Tibial artery (tissue), 4 donors: Measurements from ENCODE around the gene RHEB.

ENCODE experiments used
- DNase-seq, 2 donors: peaks; one replicate each; pipeline ENCODE4 v3.0.0-alpha.2; 2019
- H3K27ac ChIP-seq, 2 donors: fragments of 200-600 bp; sonication (generic) in 1 of 2; 1 replicate in 1 of 2; 2 replicates in 1 of 2; pipeline ENCODE4 v1.5.1; 2018 to 2019; ENCODE audit warnings: mild to moderate bottlenecking in 1 of 2
- H3K27me3 ChIP-seq, 2 donors: fragments of 200-600 bp; sonication (generic) in 1 of 2; one replicate each; pipeline versions ENCODE4 v1.5.1 to v1.6.0; 2016 to 2019
- H3K36me3 ChIP-seq, 3 donors: fragments of 200-600 bp; sonication (generic) in 2 of 3; one replicate each; pipeline ENCODE4 v1.5.1; 2016 to 2019; ENCODE audit warnings: mild to moderate bottlenecking in 2 of 3
- H3K4me1 ChIP-seq, 4 donors: fragments of 200-600 bp; sonication (generic) in 2 of 4; 1 replicate in 3 of 4; 2 replicates in 1 of 4; pipeline ENCODE4 v1.5.1; 2016 to 2019
- H3K4me3 ChIP-seq, 2 donors: fragments of 200-600 bp; sonication (generic) in 1 of 2; 1 replicate in 1 of 2; 2 replicates in 1 of 2; pipeline ENCODE4 v1.5.1; 2018 to 2019; ENCODE audit warnings: mild to moderate bottlenecking in 2 of 2
- H3K9me3 ChIP-seq, 3 donors: fragments of 200-600 bp; sonication (generic) in 1 of 3; one replicate each; pipeline ENCODE4 v1.5.1; 2016 to 2019
- intact Hi-C: fragments of 100-400 bp; cut with DNase I; formaldehyde crosslinking; loops from one replicate; pipeline ENCODE4 v1.15.0; 2023; ENCODE audit warnings: low total_unique reads
- TF ChIP-seq, protein P1 (sequence below), 2 experiments: fragments of 200-600 bp in 1 of 2; fragments of 450-650 bp in 1 of 2; IDR thresholded peaks; one replicate each; pipeline ENCODE4 v1.5.1; 2017 to 2019; ENCODE audit warnings: antibody characterized with exemption in 2 of 2, mild to moderate bottlenecking in 1 of 2, moderate library complexity in 1 of 2

RHEB gene

DNA sequence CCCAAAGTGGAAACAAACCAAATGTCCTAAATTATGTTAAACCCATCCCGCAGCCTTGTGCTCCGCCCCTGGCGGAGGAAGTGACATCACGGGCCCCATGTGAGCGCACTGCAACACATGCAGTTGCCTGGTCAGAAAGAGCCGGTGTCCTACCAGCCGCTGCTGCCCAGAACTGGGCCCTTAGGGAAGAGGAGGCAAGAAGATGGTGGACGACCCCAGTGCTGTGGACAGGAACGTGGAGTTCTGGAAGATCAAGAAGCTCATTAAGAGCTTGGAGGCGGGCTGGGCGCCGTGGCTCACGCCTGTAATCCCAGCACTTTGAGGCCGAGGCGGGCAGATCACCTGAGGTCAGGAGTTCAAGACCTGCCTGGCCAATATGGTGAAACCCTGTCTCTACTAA, 18.0 kb downstream of the RHEB start:
- H3K36me3 ChIP-seq, result no peaks in the 10 kb centered on the region
- TF ChIP-seq, protein P1, sequence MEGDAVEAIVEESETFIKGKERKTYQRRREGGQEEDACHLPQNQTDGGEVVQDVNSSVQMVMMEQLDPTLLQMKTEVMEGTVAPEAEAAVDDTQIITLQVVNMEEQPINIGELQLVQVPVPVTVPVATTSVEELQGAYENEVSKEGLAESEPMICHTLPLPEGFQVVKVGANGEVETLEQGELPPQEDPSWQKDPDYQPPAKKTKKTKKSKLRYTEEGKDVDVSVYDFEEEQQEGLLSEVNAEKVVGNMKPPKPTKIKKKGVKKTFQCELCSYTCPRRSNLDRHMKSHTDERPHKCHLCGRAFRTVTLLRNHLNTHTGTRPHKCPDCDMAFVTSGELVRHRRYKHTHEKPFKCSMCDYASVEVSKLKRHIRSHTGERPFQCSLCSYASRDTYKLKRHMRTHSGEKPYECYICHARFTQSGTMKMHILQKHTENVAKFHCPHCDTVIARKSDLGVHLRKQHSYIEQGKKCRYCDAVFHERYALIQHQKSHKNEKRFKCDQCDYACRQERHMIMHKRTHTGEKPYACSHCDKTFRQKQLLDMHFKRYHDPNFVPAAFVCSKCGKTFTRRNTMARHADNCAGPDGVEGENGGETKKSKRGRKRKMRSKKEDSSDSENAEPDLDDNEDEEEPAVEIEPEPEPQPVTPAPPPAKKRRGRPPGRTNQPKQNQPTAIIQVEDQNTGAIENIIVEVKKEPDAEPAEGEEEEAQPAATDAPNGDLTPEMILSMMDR (IDR thresholded peaks at IDR 0.05), result no peak
- DNase-seq, result no peak
- H3K9me3 ChIP-seq, result no peaks in the 10 kb centered on the region
- no peak overlapping the region for H3K4me3 ChIP-seq
- H3K4me1 ChIP-seq, result peaks cover 0 to 71% (median 14%) of the 10 kb centered on the region in 4 donors
- H3K27ac ChIP-seq, result no peak overlapping the region
- H3K27me3 ChIP-seq, result no peaks in the 10 kb centered on the region
- intact Hi-C loops, result no loop called here

DNA sequence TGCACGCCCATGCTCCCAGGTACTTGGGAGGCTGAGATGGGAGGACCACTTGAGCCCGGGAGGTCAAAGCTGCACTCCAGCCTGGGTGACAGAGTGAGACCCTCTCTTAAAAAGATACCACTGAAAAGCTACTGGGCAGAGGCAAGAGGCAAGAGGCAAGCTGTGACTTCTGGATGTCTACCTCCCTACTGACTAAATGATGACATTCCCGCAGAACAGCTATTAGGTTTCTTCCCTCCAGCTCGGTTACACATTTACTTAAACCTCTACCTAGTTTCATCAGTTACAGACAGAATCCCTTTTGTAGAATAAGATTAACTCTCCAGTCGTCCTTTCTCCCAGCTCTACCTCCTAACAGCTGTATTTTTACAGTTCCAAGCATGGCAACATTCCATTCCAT, 21.2 kb downstream of the RHEB start:
- no peaks in the 10 kb centered on the region for H3K9me3 ChIP-seq
- no peak overlapping the region for H3K4me3 ChIP-seq
- H3K36me3 ChIP-seq, result no peaks in the 10 kb centered on the region
- H3K4me1 ChIP-seq, result peaks cover 0 to 74% (median 28%) of the 10 kb centered on the region in 4 donors
- DNase-seq, result no peak
- intact Hi-C loops, result no loop called here
- no peaks in the 10 kb centered on the region for H3K27me3 ChIP-seq
- TF ChIP-seq, protein P1 (IDR thresholded peaks at IDR 0.05), result no peak
- H3K27ac ChIP-seq, result no peak overlapping the region

DNA sequence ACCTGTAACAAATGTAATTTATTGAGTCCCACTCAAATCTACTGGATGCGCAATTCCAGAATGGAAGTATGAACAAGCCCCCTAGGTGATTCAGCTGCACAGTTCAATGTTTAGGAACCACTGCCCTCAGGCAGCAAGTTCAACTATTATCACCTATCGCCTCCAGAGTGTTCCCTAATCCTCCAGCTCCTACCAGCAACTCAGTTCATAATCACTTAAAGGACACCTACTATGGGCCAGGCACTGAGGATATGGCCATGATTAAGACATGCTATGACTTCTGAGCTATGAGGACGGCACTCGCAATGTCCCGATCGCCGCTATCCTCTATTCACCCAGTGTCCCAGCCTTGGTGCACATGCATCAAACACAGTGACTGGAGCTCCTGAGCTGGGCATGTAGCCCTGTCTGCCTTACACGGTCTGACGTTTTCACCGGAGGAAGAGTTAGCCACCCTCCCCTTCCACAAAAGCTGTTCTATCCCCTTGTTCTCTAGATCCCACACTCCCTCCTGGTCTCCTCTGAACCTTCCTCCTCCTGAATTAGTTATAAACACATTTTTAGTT, 22.3 kb downstream of the RHEB start:
- Histone ChIP-seq H3K4me1 (peaks cover 0 to 73% (median 35%) of the 10 kb centered on the region in 4 donors), H3K27me3 (no peaks in the 10 kb centered on the region), H3K27ac (no peak overlapping the region), H3K9me3 (no peaks in the 10 kb centered on the region), H3K4me3 (no peak overlapping the region), H3K36me3 (no peaks in the 10 kb centered on the region)
- intact Hi-C loops, result no loop called here
- TF ChIP-seq, protein P1 (IDR thresholded peaks at IDR 0.05), result no peak
- no peak for DNase-seq

DNA sequence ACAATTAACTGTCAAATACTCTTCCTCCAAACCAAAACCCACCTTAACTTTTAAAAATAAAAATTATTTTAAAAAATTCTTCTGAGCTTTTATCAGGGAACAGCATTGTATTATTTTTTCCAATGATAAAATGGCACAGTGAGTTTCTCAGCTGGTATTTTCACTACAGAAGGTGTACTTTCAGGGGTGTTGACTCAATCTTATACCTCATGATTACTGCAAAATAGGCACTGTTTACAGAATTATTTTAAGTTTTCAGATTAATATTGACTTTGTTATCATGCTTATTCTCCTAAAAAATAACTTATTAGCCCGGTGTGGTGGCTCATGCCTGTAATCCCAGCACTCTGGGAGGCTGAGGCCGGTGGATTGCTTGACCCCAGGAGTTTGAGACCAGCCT, 24.3 kb downstream of the RHEB start:
- peaks cover 0 to 83% (median 41%) of the 10 kb centered on the region in 4 donors for H3K4me1 ChIP-seq
- TF ChIP-seq, protein P1 (IDR thresholded peaks at IDR 0.05), result no peak

DNA sequence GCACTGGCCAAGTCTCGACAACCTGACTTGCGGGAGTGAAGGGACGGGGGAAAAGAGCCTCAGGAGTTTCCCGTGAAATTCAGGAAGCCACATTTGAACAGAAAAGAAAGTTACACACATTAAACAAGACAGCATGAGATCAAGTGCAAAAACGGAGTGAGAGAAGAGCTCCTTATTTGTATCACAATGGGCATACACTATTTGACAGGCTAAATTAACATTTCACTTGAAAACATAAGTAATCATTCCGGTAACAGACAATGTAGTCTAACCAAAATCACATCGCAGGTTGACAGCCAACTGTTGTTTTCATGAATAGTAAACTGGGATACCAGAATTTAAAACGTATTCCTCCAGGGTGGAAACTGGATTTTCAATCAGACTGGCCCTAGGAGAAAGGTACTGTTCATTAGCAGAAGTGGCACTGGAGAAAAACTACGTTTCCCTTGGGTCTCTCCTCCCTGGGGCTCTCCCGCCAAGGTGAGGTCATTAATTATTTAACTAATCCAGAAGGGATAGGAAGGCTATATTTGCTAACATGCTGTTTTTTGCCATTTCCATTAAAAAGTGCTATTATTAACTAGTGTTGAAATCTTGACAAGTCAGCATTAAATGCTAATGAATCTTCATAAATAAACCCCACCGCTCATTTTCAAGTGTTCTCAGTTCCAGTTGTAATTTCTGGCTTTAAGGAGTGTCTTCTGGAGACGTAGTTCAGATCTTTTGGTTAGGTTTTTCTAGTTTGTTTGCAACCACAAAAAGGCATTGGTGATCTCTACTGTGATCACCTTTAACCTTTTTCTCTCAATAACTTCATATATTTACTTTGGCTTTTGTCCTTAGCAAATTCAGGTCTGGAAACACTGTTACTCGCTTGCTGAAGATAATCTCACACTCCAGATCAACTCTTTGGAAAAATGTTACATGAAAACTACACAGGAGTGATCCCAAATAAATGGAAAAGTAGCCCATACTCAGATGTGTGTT, 25.1 kb downstream of the RHEB start:
- Histone ChIP-seq H3K36me3 (peaks cover 3 to 6% (median 5%) of the 10 kb centered on the region in 3 donors), H3K4me3 (no peak overlapping the region), H3K27ac (no peak overlapping the region), H3K9me3 (no peaks in the 10 kb centered on the region), H3K4me1 (peaks cover 0 to 88% (median 46%) of the 10 kb centered on the region in 4 donors), H3K27me3 (no peaks in the 10 kb centered on the region)
- TF ChIP-seq, protein P1 (IDR thresholded peaks at IDR 0.05), result no peak
- DNase-seq, result no peak
- intact Hi-C loops, result no loop called here

More for the DNA sequence above, 24.3 kb downstream of the RHEB start:
- Histone ChIP-seq H3K9me3 (no peaks in the 10 kb centered on the region), H3K36me3 (no peaks in the 10 kb centered on the region), H3K27ac (no peak overlapping the region), H3K27me3 (no peaks in the 10 kb centered on the region), H3K4me3 (no peak overlapping the region)
- intact Hi-C loops, result no loop called here
- no peak for DNase-seq
